Neuronal stem cell (in vitro differentiated cells): ENCODE data around the gene CDCA4.
"Not testable (repeated sequence)": the region's sequence is repeated elsewhere in the genome, so short reads cannot be mapped to it uniquely, and the experiment has no call there.

Experiments used
- DNase-seq: peaks from one replicate; pipeline ENCODE4 v3.0.0-alpha.2; 2013; ENCODE audit warnings: low spot score
- H2AFZ ChIP-seq: one replicate; pipeline ENCODE4 v1.6.1; 2013; ENCODE audit warnings: mild to moderate bottlenecking, low read length, inconsistent platforms
- H2AK5ac ChIP-seq: 2 replicates; pipeline ENCODE4 v1.6.1; 2013; ENCODE audit warnings: low read depth, mild to moderate bottlenecking, inconsistent platforms, low read length, moderate library complexity, mixed read lengths
- H2BK120ac ChIP-seq: 2 replicates; pipeline ENCODE4 v1.6.1; 2013; ENCODE audit warnings: low read depth, mild to moderate bottlenecking, inconsistent platforms, low read length, moderate library complexity, mixed read lengths
- H2BK12ac ChIP-seq: one replicate; pipeline ENCODE4 v1.6.1; 2013; ENCODE audit warnings: low read length, inconsistent platforms
- H2BK15ac ChIP-seq: 2 replicates; pipeline ENCODE4 v1.6.1; 2013; ENCODE audit warnings: mild to moderate bottlenecking, low read length, inconsistent platforms, mixed read lengths
- H2BK5ac ChIP-seq: one replicate; pipeline ENCODE4 v1.6.1; 2013; ENCODE audit warnings: inconsistent platforms, mild to moderate bottlenecking, low read length, moderate library complexity
- H3K14ac ChIP-seq: one replicate; pipeline ENCODE4 v1.6.1; 2013; ENCODE audit warnings: low read length, inconsistent platforms
- H3K18ac ChIP-seq: 2 replicates; pipeline ENCODE4 v1.6.1; 2013; ENCODE audit warnings: low read length, inconsistent platforms
- H3K23ac ChIP-seq: 2 replicates; pipeline ENCODE4 v1.6.1; 2013; ENCODE audit warnings: low read depth, mild to moderate bottlenecking, mixed read lengths, low read length, inconsistent platforms; ENCODE audit not compliant: poor library complexity
- H3K27ac ChIP-seq: replicated peaks from 3 replicates; pipeline ENCODE4 v1.5.1; 2013; ENCODE audit warnings: low read length, inconsistent platforms
- H3K27me3 ChIP-seq, 3 experiments: 2 replicates each; pipeline ENCODE4 v1.6.1; 2013; ENCODE audit warnings: low read length in 3 of 3, mild to moderate bottlenecking in 2 of 3, inconsistent platforms in 1 of 3, low read depth in 1 of 3, mixed read lengths in 1 of 3, moderate library complexity in 1 of 3; ENCODE audit not compliant: control insufficient read depth in 3 of 3, insufficient read depth in 3 of 3
- H3K36me3 ChIP-seq, 2 donors: replicated peaks in 1 of 2; 2 replicates each; pipeline ENCODE4 v1.6.1; 2013; ENCODE audit warnings: low read length in 2 of 2; ENCODE audit not compliant: control insufficient read depth in 2 of 2, insufficient read depth in 2 of 2
- H3K4ac ChIP-seq: 2 replicates; pipeline ENCODE4 v1.6.1; 2013; ENCODE audit warnings: inconsistent platforms, mild to moderate bottlenecking, low read length, moderate library complexity
- H3K4me1 ChIP-seq, 2 donors: 1 replicate in 1 of 2; 2 replicates in 1 of 2; pipeline ENCODE4 v1.6.1; 2013; ENCODE audit warnings: low read length in 2 of 2, low read depth in 1 of 2; ENCODE audit not compliant: control insufficient read depth in 2 of 2, insufficient read depth in 1 of 2
- H3K4me2 ChIP-seq: one replicate; pipeline ENCODE4 v1.6.1; 2013; ENCODE audit warnings: mild to moderate bottlenecking, low read length, inconsistent platforms; ENCODE audit not compliant: insufficient read depth, poor library complexity, severe bottlenecking
- H3K4me3 ChIP-seq, 2 donors: 2 replicates each; pipeline ENCODE4 v1.5.1; 2013; ENCODE audit warnings: low read length in 2 of 2, mild to moderate bottlenecking in 2 of 2, inconsistent platforms in 1 of 2, moderate library complexity in 1 of 2
- H3K79me1 ChIP-seq: one replicate; pipeline ENCODE4 v1.6.1; 2013; ENCODE audit warnings: low read depth, mild to moderate bottlenecking, inconsistent platforms, low read length, moderate library complexity
- H3K9ac ChIP-seq: one replicate; pipeline ENCODE4 v1.6.1; 2013; ENCODE audit warnings: mild to moderate bottlenecking, low read depth, low read length, inconsistent platforms; ENCODE audit not compliant: poor library complexity
- H3K9me3 ChIP-seq, 2 donors: replicated peaks in 1 of 2; 2 replicates each; pipeline versions ENCODE3 to v1.6.1; 2013; ENCODE audit warnings: low read length in 2 of 2, mild to moderate bottlenecking in 2 of 2, inconsistent platforms in 1 of 2, low read depth in 1 of 2, mixed read lengths in 1 of 2, moderate library complexity in 1 of 2; ENCODE audit not compliant: control insufficient read depth in 2 of 2, insufficient read depth in 1 of 2
- H4K8ac ChIP-seq: one replicate; pipeline ENCODE4 v1.6.1; 2013; ENCODE audit warnings: low read depth, mild to moderate bottlenecking, inconsistent platforms, low read length, moderate library complexity
- H4K91ac ChIP-seq: one replicate; pipeline ENCODE4 v1.6.1; 2013; ENCODE audit warnings: low read length, low read depth, mild to moderate bottlenecking, inconsistent platforms; ENCODE audit not compliant: poor library complexity
- WGBS, 2 donors: extraction: QIAGEN DNeasy Blood & Tissue Kit; methylation state at CpG; one replicate each; pipeline ENCODE4 v1.1.7; 2013; ENCODE audit warnings: missing lambda C conversion rate in 2 of 2, mixed read lengths in 1 of 2; ENCODE audit not compliant: insufficient read length in 2 of 2, insufficient replicate concordance in 1 of 2; ENCODE audit errors: extremely low coverage in 2 of 2; 5-methylcytosine and 5-hydroxymethylcytosine counted together

The CDCA4 gene

GRCh38 chr14:105032451-105032901, 11.6 kb upstream of the CDCA4 start:
- not testable (repeated sequence) for H3K9ac ChIP-seq, H3K14ac ChIP-seq, H3K4me3 ChIP-seq, H3K4ac ChIP-seq, H3K4me2 ChIP-seq, H2BK120ac ChIP-seq, H3K18ac ChIP-seq, H3K27ac ChIP-seq, H2BK12ac ChIP-seq, H4K8ac ChIP-seq, H3K4me1 ChIP-seq, H4K91ac ChIP-seq, H3K79me1 ChIP-seq, H3K36me3 ChIP-seq, H3K23ac ChIP-seq, H2BK5ac ChIP-seq, DNase-seq, H2BK15ac ChIP-seq, H2AK5ac ChIP-seq, H2AFZ ChIP-seq
- H3K9me3 ChIP-seq, result peaks cover 1 to 12% of the 10 kb centered on the region in 2 donors
- peaks cover 5 to 36% (median 22%) of the 10 kb centered on the region in 3 experiments for H3K27me3 ChIP-seq
- WGBS, 2 donors, result no CpG with 5 or more reads among the region's 5 CpGs

GRCh38 chr14:105030836-105031396, 10.0 kb upstream of the CDCA4 start:
- no CpG with 5 or more reads among the region's 9 CpGs for WGBS, 2 donors
- H2BK120ac ChIP-seq, result no peak overlapping the region

GRCh38 chr14:105030194-105030593, 9.3 kb upstream of the CDCA4 start:
- Histone ChIP-seq H3K79me1 (no peaks in the 10 kb centered on the region), H3K18ac (no peak overlapping the region), H3K27me3 (peaks cover 5 to 36% (median 22%) of the 10 kb centered on the region in 3 experiments), H4K91ac (no peak overlapping the region), H3K14ac (no peak overlapping the region), H3K27ac (no peak overlapping the region), H4K8ac (no peak overlapping the region), H2BK5ac (no peak overlapping the region), H3K36me3 (no peaks in the 10 kb centered on the region), H3K9me3 (peaks cover 1 to 12% of the 10 kb centered on the region in 2 donors), H3K23ac (no peak overlapping the region), H2BK15ac (no peak overlapping the region), H3K4me3 (no peak overlapping the region), H2BK12ac (peak overlapping the region; percentile 22), H3K4me2 (no peak overlapping the region), H3K4ac (no peak overlapping the region), H3K4me1 (no peaks in the 10 kb centered on the region), H3K9ac (no peak overlapping the region), H2BK120ac (no peak overlapping the region), H2AFZ (no peak overlapping the region), H2AK5ac (no peak overlapping the region)
- no CpG with 5 or more reads among the region's 2 CpGs for WGBS, 2 donors
- DNase-seq, result no peak

More at GRCh38 chr14:105030836-105031396, 10.0 kb upstream of the CDCA4 start:
- Histone ChIP-seq H3K79me1 (no peaks in the 10 kb centered on the region), H3K9ac (no peak overlapping the region), H3K14ac (no peak overlapping the region), H3K4ac (no peak overlapping the region), H2BK12ac (no peak overlapping the region), H4K8ac (no peak overlapping the region), H3K23ac (no peak overlapping the region), H3K36me3 (no peaks in the 10 kb centered on the region), H4K91ac (no peak overlapping the region), H3K27ac (no peak overlapping the region), H2BK5ac (no peak overlapping the region), H2AFZ (no peak overlapping the region), H2AK5ac (no peak overlapping the region), H3K18ac (no peak overlapping the region), H3K9me3 (peaks cover 1 to 12% of the 10 kb centered on the region in 2 donors), H3K27me3 (peaks cover 5 to 36% (median 22%) of the 10 kb centered on the region in 3 experiments), H2BK15ac (no peak overlapping the region), H3K4me3 (no peak overlapping the region), H3K4me2 (no peak overlapping the region), H3K4me1 (no peaks in the 10 kb centered on the region)
- DNase-seq, result no peak

GRCh38 chr14:105029402-105029801, 8.5 kb upstream of the CDCA4 start:
- Histone ChIP-seq H2AK5ac (peak overlapping the region; percentile 52), H3K23ac (no peak overlapping the region), H3K36me3 (no peaks in the 10 kb centered on the region), H3K4me1 (no peaks in the 10 kb centered on the region), H2AFZ (no peak overlapping the region), H3K18ac (peak overlapping the region; percentile 48), H3K4me2 (no peak overlapping the region), H3K4me3 (no peak overlapping the region), H2BK12ac (no peak overlapping the region), H3K14ac (no peak overlapping the region), H4K91ac (no peak overlapping the region), H4K8ac (peak overlapping the region; percentile 52), H3K27ac (no peak overlapping the region), H3K9me3 (peaks cover 1 to 12% of the 10 kb centered on the region in 2 donors), H3K4ac (no peak overlapping the region), H3K79me1 (no peaks in the 10 kb centered on the region), H2BK120ac (no peak overlapping the region), H2BK15ac (no peak overlapping the region), H3K9ac (no peak overlapping the region), H3K27me3 (peaks cover 5 to 28% (median 20%) of the 10 kb centered on the region in 3 experiments), H2BK5ac (no peak overlapping the region)
- WGBS, 2 donors, result no CpG with 5 or more reads among the region's 7 CpGs
- DNase-seq, result no peak
